MCF 10A (cell line): ENCODE data around the gene RAP1GAP. TPM values are rescaled to one million over a fixed set of nuclear protein-coding genes. Genes with fewer than 3 reads are reported as not detected.

ENCODE experiments used
- BruUV-seq: library from RNA; stranded (reverse); fragments of 400-500 nt; replicated peaks from 2 replicates; lab custom pipeline; 2021; lab: Mats Ljungman, UMichigan
- CTCF ChIA-PET: fragments of 300-600 bp; sonication (Branson Sonifier 250); formaldehyde crosslinking; extraction: SDS; loops from one replicate; lab custom pipeline; 2021; ENCODE audit warnings: antibody characterized with exemption, inconsistent platforms; lab: Yijun Ruan, JAX
- POLR2A ChIA-PET: fragments of 300-600, 350-650 bp; sonication (Branson Sonifier 250); formaldehyde crosslinking; extraction: SDS; loops from one replicate; lab custom pipeline; 2020; ENCODE audit warnings: antibody characterized with exemption, inconsistent platforms; lab: Yijun Ruan, JAX
- DNase-seq: peaks from one replicate; pipeline ENCODE4 v3.0.0-alpha.2; 2018; ENCODE audit not compliant: unreplicated experiment
- H3K27ac Mint-ChIP-seq: one replicate; pipeline ENCODE4 v1.8.0; 2022; ENCODE audit warnings: mild to moderate bottlenecking, low read depth, mixed read lengths; ENCODE audit not compliant: unreplicated experiment
- H3K27me3 Mint-ChIP-seq: one replicate; pipeline ENCODE4 v1.8.0; 2022; ENCODE audit warnings: mixed read lengths; ENCODE audit not compliant: insufficient read depth, unreplicated experiment
- H3K36me3 Mint-ChIP-seq: one replicate; pipeline ENCODE4 v1.8.0; 2022; ENCODE audit warnings: mild to moderate bottlenecking, moderate library complexity, mixed read lengths; ENCODE audit not compliant: insufficient read depth, unreplicated experiment
- H3K4me1 Mint-ChIP-seq: one replicate; pipeline ENCODE4 v1.8.0; 2022; ENCODE audit warnings: mixed read lengths; ENCODE audit not compliant: insufficient read depth, unreplicated experiment
- H3K4me3 Mint-ChIP-seq: one replicate; pipeline ENCODE4 v1.8.0; 2022; ENCODE audit warnings: mild to moderate bottlenecking, moderate library complexity, mixed read lengths; ENCODE audit not compliant: unreplicated experiment
- H3K9me3 Mint-ChIP-seq: one replicate; pipeline ENCODE4 v1.8.0; 2022; ENCODE audit warnings: mixed read lengths; ENCODE audit not compliant: unreplicated experiment
- intact Hi-C: fragments of 100-400 bp; cut with micrococcal nuclease; formaldehyde crosslinking; loops from 2 replicates; pipeline ENCODE4 v1.14.1; 2022
- total RNA-seq: library from RNA; stranded (reverse); gene quantifications from 2 replicates; pipeline ENCODE4 v1.2.3, GENCODE V29; 2022
- TF ChIP-seq, protein P1 (sequence below): fragments of 200-600 bp; IDR thresholded peaks from one replicate; pipeline ENCODE4 v1.8.0; 2022; ENCODE audit warnings: antibody characterized with exemption, mild to moderate bottlenecking; ENCODE audit not compliant: unreplicated experiment

Gene RAP1GAP
- total RNA-seq, 1 experiment from 2014 or later: not detected

DNA sequence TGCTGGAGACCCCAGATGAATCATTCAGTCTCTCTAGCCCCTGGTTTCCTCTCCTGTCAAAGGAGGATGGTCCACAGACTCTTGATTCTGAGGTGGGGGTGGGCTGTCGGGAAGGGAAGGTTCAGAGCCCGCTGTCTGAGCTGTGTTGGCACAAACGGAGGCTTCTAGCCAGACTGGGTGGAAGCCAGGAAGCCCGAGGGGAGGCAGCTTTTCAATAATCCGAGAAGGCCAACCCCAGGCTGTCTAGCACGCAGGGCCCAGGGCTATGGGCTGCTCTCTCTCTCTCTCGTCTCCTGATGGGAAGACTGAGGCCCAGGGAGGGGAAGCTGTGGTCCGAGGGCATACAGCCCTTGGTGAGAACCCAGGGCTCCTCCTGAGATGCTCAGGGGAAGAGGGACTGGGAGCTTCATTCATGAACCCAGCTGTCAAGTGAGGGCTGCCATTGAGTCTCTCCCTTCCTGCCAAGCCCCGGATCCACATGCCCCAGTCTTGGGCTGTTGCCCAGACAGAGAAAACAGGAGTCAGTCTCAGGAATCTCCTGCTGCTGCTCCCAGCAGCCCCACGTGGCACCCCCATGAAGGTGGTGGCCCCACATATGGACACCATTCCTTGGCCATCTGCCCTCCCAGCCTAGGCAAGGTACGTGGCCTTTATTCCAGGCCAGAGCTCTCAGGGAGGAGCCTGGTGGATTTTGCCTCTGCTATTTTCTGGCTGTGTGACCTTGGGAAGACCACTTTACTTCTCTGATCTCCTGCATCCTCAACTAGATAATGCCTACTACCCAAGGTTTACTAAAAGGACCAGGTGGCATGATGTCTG, 44.4 kb downstream of the RAP1GAP start:
- no peak overlapping the region for H3K4me3 Mint-ChIP-seq
- TF ChIP-seq, protein P1, sequence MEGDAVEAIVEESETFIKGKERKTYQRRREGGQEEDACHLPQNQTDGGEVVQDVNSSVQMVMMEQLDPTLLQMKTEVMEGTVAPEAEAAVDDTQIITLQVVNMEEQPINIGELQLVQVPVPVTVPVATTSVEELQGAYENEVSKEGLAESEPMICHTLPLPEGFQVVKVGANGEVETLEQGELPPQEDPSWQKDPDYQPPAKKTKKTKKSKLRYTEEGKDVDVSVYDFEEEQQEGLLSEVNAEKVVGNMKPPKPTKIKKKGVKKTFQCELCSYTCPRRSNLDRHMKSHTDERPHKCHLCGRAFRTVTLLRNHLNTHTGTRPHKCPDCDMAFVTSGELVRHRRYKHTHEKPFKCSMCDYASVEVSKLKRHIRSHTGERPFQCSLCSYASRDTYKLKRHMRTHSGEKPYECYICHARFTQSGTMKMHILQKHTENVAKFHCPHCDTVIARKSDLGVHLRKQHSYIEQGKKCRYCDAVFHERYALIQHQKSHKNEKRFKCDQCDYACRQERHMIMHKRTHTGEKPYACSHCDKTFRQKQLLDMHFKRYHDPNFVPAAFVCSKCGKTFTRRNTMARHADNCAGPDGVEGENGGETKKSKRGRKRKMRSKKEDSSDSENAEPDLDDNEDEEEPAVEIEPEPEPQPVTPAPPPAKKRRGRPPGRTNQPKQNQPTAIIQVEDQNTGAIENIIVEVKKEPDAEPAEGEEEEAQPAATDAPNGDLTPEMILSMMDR: no peak
- CTCF ChIA-PET: interaction anchor here (1.0 kb wide), 1 partner anchor 35 kb away, joined by 6 read pairs; no protein-coding TSS in a partner anchor
- H3K27ac Mint-ChIP-seq: no peak overlapping the region
- no peaks in the 10 kb centered on the region for H3K36me3 Mint-ChIP-seq
- no TSS peak for BruUV-seq
- peaks cover 5% of the 10 kb centered on the region for H3K4me1 Mint-ChIP-seq
- POLR2A ChIA-PET: interaction anchor here (0.7 to 1.6 kb wide), 2 partner anchors 22 to 214 kb away, joined by 3 to 5 read pairs; no protein-coding TSS in a partner anchor
- no peak for DNase-seq
- H3K27me3 Mint-ChIP-seq: peaks cover 11% of the 10 kb centered on the region
- intact Hi-C loops: no loop called here
- no peaks in the 10 kb centered on the region for H3K9me3 Mint-ChIP-seq

DNA sequence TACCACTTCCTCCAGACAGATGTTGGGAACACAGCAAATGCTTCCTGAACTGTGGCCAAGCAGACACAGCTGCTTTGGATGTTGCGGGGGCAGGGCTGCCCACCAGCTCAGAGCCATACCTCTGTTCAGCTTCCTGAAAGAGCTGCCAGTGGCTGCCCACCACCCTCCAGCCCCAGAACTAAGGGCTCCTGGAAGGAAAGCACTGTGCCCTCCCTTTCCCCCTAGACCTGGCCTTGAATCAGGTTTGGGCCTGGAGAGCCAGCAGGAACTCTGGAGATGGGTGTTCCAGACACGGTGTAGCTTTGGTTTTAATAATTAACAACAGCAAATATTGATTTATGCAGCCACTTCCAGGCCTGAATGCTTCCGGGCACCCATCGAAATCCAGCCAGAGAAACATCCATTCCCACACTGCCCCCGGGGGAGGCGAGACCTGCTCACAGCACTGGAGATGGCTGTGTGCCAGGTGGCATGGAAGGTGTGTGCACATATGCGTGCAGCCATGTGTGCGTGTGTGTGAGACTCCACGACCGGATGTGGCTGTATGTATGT, 45.7 kb downstream of the RAP1GAP start:
- H3K27me3 Mint-ChIP-seq: peaks cover 11% of the 10 kb centered on the region
- no peak overlapping the region for H3K4me3 Mint-ChIP-seq
- TF ChIP-seq, protein P1: no peak
- H3K36me3 Mint-ChIP-seq: no peaks in the 10 kb centered on the region
- H3K4me1 Mint-ChIP-seq: peaks cover 5% of the 10 kb centered on the region
- POLR2A ChIA-PET: no interaction called here
- H3K27ac Mint-ChIP-seq: no peak overlapping the region
- BruUV-seq: no TSS peak
- no peaks in the 10 kb centered on the region for H3K9me3 Mint-ChIP-seq
- CTCF ChIA-PET: interaction anchor here (0.7 to 1.0 kb wide), 3 partner anchors 35 to 392 kb away, joined by 3 to 6 read pairs (median 4); no protein-coding TSS in a partner anchor
- no peak for DNase-seq
- intact Hi-C loops: no loop called here

- no TSS peak for BruUV-seq
- H3K27me3 Mint-ChIP-seq: peaks cover 11% of the 10 kb centered on the region
- H3K27ac Mint-ChIP-seq: no peak overlapping the region
- H3K4me3 Mint-ChIP-seq: peak overlapping the region; percentile 62
- POLR2A ChIA-PET: interaction anchor here (0.6 kb wide), 1 partner anchor 962 kb away, joined by 4 read pairs; no protein-coding TSS in a partner anchor
- intact Hi-C loops: no loop called here
- peak; percentile 43 for DNase-seq
- peaks cover 5% of the 10 kb centered on the region for H3K4me1 Mint-ChIP-seq
- H3K9me3 Mint-ChIP-seq: no peaks in the 10 kb centered on the region
- H3K36me3 Mint-ChIP-seq: no peaks in the 10 kb centered on the region
- CTCF ChIA-PET: interaction anchor here (0.7 to 0.9 kb wide), 3 partner anchors 36 to 391 kb away, joined by 3 to 4 read pairs (median 4); no protein-coding TSS in a partner anchor
- TF ChIP-seq, protein P1: no peak
Measured at GRCh38 chr1:21622466-21623315, 46.5 kb downstream of the RAP1GAP start.
